Caco-2 (cell line): ENCODE results near the gene TRIM66. TPM values are rescaled to one million over a fixed set of nuclear protein-coding genes. Genes with fewer than 3 reads are reported as not detected.

ENCODE experiments used
- BruUV-seq: library from RNA; stranded (reverse); fragments of 400-500 nt; replicated peaks from 2 replicates; lab custom pipeline; 2021; lab: Mats Ljungman, UMichigan
- CTCF ChIA-PET: fragments of 300-600 bp; sonication (Branson Sonifier 250); formaldehyde crosslinking; loops from one replicate; lab custom pipeline; 2022; ENCODE audit warnings: antibody characterized with exemption; lab: Charles Lee
- POLR2A ChIA-PET: fragments of 300-600 bp; sonication (Branson Sonifier 250); formaldehyde crosslinking; loops from one replicate; lab custom pipeline; 2022; ENCODE audit warnings: antibody characterized with exemption; lab: Charles Lee
- DNase-seq, 2 experiments: peaks; one replicate each; pipeline versions ENCODE4 v3.0.0 to v3.0.0-alpha.2; 2020 to 2022
- H3K27me3 ChIP-seq: replicated peaks from 2 replicates; pipeline ENCODE4 v1.6.0; 2011; ENCODE audit warnings: low read length; ENCODE audit not compliant: control insufficient read depth, insufficient read depth
- H3K36me3 ChIP-seq: 2 replicates; pipeline ENCODE4 v1.5.1; 2011; ENCODE audit warnings: low read length; ENCODE audit not compliant: control insufficient read depth, insufficient read depth
- H3K4me1 ChIP-seq: fragments of 250-450 bp; sonication (Bioruptor Pico); 2 replicates; pipeline ENCODE4 v1.5.1; 2020; ENCODE audit warnings: mild to moderate bottlenecking
- H3K4me3 ChIP-seq: 2 replicates; pipeline ENCODE4 v1.5.1; 2011; ENCODE audit warnings: low read depth, mild to moderate bottlenecking, control low read depth, low read length
- H3K9me3 ChIP-seq: fragments of 250-450 bp; sonication (Bioruptor Pico); 2 replicates; pipeline ENCODE4 v1.5.1; 2020; ENCODE audit warnings: mild to moderate bottlenecking, moderate library complexity
- H3K27ac Mint-ChIP-seq: one replicate; pipeline ENCODE4 v1.8.0; 2022; ENCODE audit warnings: mixed read lengths; ENCODE audit not compliant: unreplicated experiment
- H3K27me3 Mint-ChIP-seq: one replicate; pipeline ENCODE4 v1.8.0; 2022; ENCODE audit warnings: mixed read lengths; ENCODE audit not compliant: insufficient read depth, unreplicated experiment
- H3K36me3 Mint-ChIP-seq: one replicate; pipeline ENCODE4 v1.8.0; 2022; ENCODE audit warnings: mild to moderate bottlenecking, mixed read lengths; ENCODE audit not compliant: insufficient read depth, unreplicated experiment
- H3K4me1 Mint-ChIP-seq: one replicate; pipeline ENCODE4 v1.8.0; 2022; ENCODE audit warnings: low read depth, mixed read lengths; ENCODE audit not compliant: unreplicated experiment
- H3K4me3 Mint-ChIP-seq: one replicate; pipeline ENCODE4 v1.8.0; 2022; ENCODE audit warnings: mild to moderate bottlenecking, moderate library complexity, mixed read lengths; ENCODE audit not compliant: unreplicated experiment
- H3K9me3 Mint-ChIP-seq: one replicate; pipeline ENCODE4 v1.8.0; 2022; ENCODE audit warnings: mixed read lengths; ENCODE audit not compliant: unreplicated experiment
- intact Hi-C: fragments of 100-400 bp; cut with micrococcal nuclease; formaldehyde crosslinking; loops from one replicate; pipeline ENCODE4 v1.10.0; 2022; ENCODE audit not compliant: unreplicated experiment
- total RNA-seq: library from RNA; stranded (reverse); gene quantifications from 2 replicates; pipeline ENCODE4 v1.2.3, GENCODE V29; 2022
- TF ChIP-seq, protein P1 (sequence below), 2 experiments: fragments of 200-600 bp in 1 of 2; IDR thresholded peaks; 1 replicate in 1 of 2; 2 replicates in 1 of 2; pipeline versions ENCODE4 v1.5.1 to v1.8.0; 2011 to 2022; ENCODE audit warnings: antibody characterized with exemption in 1 of 2, control low read depth in 1 of 2, inconsistent platforms in 1 of 2, low read depth in 1 of 2, low read length in 1 of 2, mild to moderate bottlenecking in 1 of 2, moderate library complexity in 1 of 2; ENCODE audit not compliant: insufficient read depth in 1 of 2, severe bottlenecking in 1 of 2, unreplicated experiment in 1 of 2

TRIM66 gene
- total RNA-seq, 1 experiment from 2014 or later = 18.4 TPM

DNA sequence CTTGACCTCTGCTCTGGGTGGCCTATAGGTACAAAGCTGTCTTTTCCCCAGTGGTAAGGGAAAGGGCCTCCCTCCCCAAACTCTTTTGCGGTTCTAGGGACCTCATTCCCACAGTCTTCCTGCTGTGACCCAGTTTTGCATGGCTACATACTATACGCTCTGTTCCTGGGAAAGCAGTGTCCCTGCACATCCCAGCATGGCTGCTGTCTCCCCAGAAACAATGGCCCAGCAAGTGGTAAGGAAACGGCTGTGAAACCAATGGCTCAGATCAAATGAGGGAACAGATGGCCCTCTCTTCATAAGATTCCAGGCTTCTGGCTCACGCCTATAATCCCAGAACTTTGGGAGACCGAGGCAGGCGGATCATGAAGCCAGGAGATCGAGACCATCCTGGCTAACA lies 41.2 kb upstream of the TRIM66 start:
- no peaks in the 10 kb centered on the region for H3K27me3 Mint-ChIP-seq
- no peaks in the 10 kb centered on the region for H3K9me3 Mint-ChIP-seq
- peaks cover 75% of the 10 kb centered on the region for H3K4me1 ChIP-seq
- DNase-seq = no peak
- intact Hi-C loops = loop anchor here (1.0 kb wide), 1 partner anchor 11 kb away; no protein-coding TSS in a partner anchor
- peak overlapping the region; percentile 90 for H3K27ac Mint-ChIP-seq
- H3K4me3 Mint-ChIP-seq = no peak overlapping the region
- TF ChIP-seq, protein P1, sequence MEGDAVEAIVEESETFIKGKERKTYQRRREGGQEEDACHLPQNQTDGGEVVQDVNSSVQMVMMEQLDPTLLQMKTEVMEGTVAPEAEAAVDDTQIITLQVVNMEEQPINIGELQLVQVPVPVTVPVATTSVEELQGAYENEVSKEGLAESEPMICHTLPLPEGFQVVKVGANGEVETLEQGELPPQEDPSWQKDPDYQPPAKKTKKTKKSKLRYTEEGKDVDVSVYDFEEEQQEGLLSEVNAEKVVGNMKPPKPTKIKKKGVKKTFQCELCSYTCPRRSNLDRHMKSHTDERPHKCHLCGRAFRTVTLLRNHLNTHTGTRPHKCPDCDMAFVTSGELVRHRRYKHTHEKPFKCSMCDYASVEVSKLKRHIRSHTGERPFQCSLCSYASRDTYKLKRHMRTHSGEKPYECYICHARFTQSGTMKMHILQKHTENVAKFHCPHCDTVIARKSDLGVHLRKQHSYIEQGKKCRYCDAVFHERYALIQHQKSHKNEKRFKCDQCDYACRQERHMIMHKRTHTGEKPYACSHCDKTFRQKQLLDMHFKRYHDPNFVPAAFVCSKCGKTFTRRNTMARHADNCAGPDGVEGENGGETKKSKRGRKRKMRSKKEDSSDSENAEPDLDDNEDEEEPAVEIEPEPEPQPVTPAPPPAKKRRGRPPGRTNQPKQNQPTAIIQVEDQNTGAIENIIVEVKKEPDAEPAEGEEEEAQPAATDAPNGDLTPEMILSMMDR (IDR thresholded peaks at IDR 0.05; ENCODE audit: insufficient read depth in 1 of 2, low read depth in 1 of 2, low read length in 1 of 2, severe bottlenecking in 1 of 2, unreplicated experiment in 1 of 2) = no peak
- H3K9me3 ChIP-seq = no peaks in the 10 kb centered on the region
- ChIA-PET CTCF (no interaction called here), POLR2A (no interaction called here)
- BruUV-seq = no TSS peak
- H3K4me3 ChIP-seq = no peak overlapping the region
- no peaks in the 10 kb centered on the region for H3K36me3 ChIP-seq
- H3K4me1 Mint-ChIP-seq = peaks cover 59% of the 10 kb centered on the region
- peaks cover 43% of the 10 kb centered on the region for H3K36me3 Mint-ChIP-seq
- no peaks in the 10 kb centered on the region for H3K27me3 ChIP-seq

DNA sequence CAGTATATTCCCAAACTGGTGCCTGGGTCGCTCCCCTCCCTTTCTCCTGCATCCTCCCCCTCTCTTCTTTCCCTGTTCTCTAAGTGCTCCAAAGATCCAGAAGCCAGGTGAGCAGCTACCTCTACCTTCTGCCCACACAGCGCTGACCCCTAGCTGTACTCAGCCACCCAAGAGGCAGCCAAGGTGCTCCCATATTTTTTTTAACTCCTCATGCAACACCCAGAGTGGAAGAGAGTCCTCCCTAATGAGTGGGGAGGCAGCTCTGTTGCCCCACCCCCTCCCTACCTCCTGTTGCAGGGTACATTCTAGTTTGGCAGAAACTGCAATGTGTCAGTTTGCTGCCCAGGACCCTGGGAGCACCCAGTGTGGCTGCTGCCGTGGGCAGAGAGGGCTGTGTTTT lies 40.3 kb upstream of the TRIM66 start:
- POLR2A ChIA-PET = interaction anchor here (0.5 kb wide), 1 partner anchor 541 kb away, joined by 10 read pairs; no protein-coding TSS in a partner anchor
- intact Hi-C loops = no loop called here
- no peak overlapping the region for H3K4me3 ChIP-seq
- Mint-ChIP-seq H3K4me3 (no peak overlapping the region), H3K9me3 (no peaks in the 10 kb centered on the region), H3K4me1 (peaks cover 65% of the 10 kb centered on the region), H3K27ac (peak overlapping the region; percentile 90), H3K36me3 (peaks cover 45% of the 10 kb centered on the region), H3K27me3 (no peaks in the 10 kb centered on the region)
- DNase-seq = no peak
- no peaks in the 10 kb centered on the region for H3K9me3 ChIP-seq
- TF ChIP-seq, protein P1 (IDR thresholded peaks at IDR 0.05; ENCODE audit: insufficient read depth in 1 of 2, low read depth in 1 of 2, low read length in 1 of 2, severe bottlenecking in 1 of 2, unreplicated experiment in 1 of 2) = no peak
- CTCF ChIA-PET = no interaction called here
- H3K4me1 ChIP-seq = peaks cover 82% of the 10 kb centered on the region
- no peaks in the 10 kb centered on the region for H3K27me3 ChIP-seq
- no peaks in the 10 kb centered on the region for H3K36me3 ChIP-seq
- no TSS peak for BruUV-seq

- H3K27ac Mint-ChIP-seq = peak overlapping the region; percentile 90
- H3K27me3 Mint-ChIP-seq = no peaks in the 10 kb centered on the region
- no peaks in the 10 kb centered on the region for H3K9me3 Mint-ChIP-seq
- peak; percentile 66 to 87 for DNase-seq
- TF ChIP-seq, protein P1 (IDR thresholded peaks at IDR 0.05; ENCODE audit: insufficient read depth in 1 of 2, low read depth in 1 of 2, low read length in 1 of 2, severe bottlenecking in 1 of 2, unreplicated experiment in 1 of 2) = no peak
- peak overlapping the region; percentile 57 for H3K4me3 Mint-ChIP-seq
- peaks cover 54% of the 10 kb centered on the region for H3K36me3 Mint-ChIP-seq
- peaks cover 82% of the 10 kb centered on the region for H3K4me1 ChIP-seq
- H3K4me3 ChIP-seq = no peak overlapping the region
- peaks cover 62% of the 10 kb centered on the region for H3K4me1 Mint-ChIP-seq
- intact Hi-C loops = loop anchor here (1.0 kb wide), 5 partner anchors 24 to 73 kb away; no protein-coding TSS in a partner anchor
- no peaks in the 10 kb centered on the region for H3K36me3 ChIP-seq
- no TSS peak for BruUV-seq
- no peaks in the 10 kb centered on the region for H3K27me3 ChIP-seq
- ChIA-PET POLR2A (interaction anchor here (0.5 to 1.4 kb wide), 4 partner anchors 24 to 542 kb away, joined by 3 to 10 read pairs (median 3); partner anchors contain the start of genes RPL27A and TRIM66), CTCF (interaction anchor here (0.6 to 1.1 kb wide), 2 partner anchors 80 to 238 kb away, joined by 4 to 6 read pairs; no protein-coding TSS in a partner anchor)
- H3K9me3 ChIP-seq = no peaks in the 10 kb centered on the region
Measured at GRCh38 chr11:8721609-8722500, 39.4 kb upstream of the TRIM66 start.
